Fibroblast of mammary gland (primary cell): ENCODE data around the gene UBQLN4.

Source experiments
- DNase-seq: peaks from one replicate; pipeline ENCODE4 v3.0.0-alpha.2; 2010; ENCODE audit warnings: low read depth
- H3K4me3 ChIP-seq: 2 replicates; pipeline ENCODE4 v1.5.1; 2011; ENCODE audit warnings: low read depth, mild to moderate bottlenecking, low read length, moderate library complexity; ENCODE audit not compliant: control insufficient read depth
- TF ChIP-seq, protein P1 (sequence below): conservative IDR thresholded peaks from 2 replicates; pipeline ENCODE4 v1.5.1; 2011; ENCODE audit warnings: low read depth, low read length, inconsistent platforms; ENCODE audit not compliant: control insufficient read depth, insufficient read depth

UBQLN4 gene

DNA sequence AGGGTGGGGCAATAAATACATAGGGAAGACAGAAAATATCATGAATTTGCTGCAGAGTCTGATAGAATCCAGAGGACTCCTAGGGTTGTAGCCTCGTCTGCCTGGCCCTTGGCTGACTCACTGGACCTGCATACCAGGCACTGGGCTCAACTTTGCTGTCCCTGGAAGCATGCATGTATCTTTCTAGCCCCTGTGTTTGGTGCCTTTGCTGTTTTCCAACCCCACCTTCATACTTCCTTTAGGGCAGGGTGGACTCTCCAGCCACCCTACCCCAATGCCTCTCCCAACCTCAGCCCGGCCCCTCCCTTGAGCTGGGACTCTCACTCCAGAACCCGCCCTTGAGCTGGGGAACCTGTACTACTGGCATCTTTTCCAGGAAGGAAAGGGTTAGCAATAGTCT is 8.6 kb upstream of the UBQLN4 start:
- TF ChIP-seq, protein P1, sequence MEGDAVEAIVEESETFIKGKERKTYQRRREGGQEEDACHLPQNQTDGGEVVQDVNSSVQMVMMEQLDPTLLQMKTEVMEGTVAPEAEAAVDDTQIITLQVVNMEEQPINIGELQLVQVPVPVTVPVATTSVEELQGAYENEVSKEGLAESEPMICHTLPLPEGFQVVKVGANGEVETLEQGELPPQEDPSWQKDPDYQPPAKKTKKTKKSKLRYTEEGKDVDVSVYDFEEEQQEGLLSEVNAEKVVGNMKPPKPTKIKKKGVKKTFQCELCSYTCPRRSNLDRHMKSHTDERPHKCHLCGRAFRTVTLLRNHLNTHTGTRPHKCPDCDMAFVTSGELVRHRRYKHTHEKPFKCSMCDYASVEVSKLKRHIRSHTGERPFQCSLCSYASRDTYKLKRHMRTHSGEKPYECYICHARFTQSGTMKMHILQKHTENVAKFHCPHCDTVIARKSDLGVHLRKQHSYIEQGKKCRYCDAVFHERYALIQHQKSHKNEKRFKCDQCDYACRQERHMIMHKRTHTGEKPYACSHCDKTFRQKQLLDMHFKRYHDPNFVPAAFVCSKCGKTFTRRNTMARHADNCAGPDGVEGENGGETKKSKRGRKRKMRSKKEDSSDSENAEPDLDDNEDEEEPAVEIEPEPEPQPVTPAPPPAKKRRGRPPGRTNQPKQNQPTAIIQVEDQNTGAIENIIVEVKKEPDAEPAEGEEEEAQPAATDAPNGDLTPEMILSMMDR = no peak

DNA sequence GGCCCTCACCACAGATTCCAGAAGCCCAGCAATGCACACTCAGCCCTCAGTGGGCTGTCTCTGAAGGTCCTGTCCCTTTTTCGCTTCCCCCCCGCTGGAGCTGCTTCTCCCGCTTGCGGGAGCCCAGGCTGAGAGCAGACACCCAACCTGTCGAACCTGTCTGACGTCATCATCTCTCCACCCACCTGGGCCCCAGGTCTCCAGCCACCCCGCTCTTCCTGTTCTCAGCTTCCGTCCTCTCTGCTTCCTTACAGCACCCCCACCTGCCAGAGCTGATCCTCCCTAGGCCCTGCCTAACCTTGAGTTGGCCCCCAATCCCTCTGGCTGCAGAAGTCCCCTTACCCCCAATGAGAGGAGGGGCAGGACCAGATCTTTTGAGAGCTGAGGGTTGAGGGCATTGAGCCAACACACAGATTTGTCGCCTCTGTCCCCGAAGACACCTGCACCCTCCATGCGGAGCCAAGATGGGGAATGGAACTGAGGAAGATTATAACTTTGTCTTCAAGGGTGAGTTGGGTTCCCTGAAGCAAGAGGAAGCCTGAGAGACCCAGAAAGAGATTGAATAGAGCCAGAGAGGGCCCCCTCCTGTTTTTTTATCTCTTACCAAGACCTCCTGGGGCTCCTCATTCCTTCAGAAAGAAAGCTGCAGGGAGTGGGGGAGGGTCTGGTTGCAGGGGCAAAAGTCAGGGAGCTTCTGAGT is 7.5 kb upstream of the UBQLN4 start, which contains the start of gene RAB25:
Gene RAB25 (plus strand): TSS at position 224 of the 700 bp plus-strand sequence. CDS start 241 bp downstream, at position 465.
- no peak for DNase-seq
- TF ChIP-seq, protein P1 = no peak
- H3K4me3 ChIP-seq = no peak within 1 kb of the TSS

More for the DNA sequence above, 8.6 kb upstream of the UBQLN4 start:
- DNase-seq = no peak
- no peak overlapping the region for H3K4me3 ChIP-seq

DNA sequence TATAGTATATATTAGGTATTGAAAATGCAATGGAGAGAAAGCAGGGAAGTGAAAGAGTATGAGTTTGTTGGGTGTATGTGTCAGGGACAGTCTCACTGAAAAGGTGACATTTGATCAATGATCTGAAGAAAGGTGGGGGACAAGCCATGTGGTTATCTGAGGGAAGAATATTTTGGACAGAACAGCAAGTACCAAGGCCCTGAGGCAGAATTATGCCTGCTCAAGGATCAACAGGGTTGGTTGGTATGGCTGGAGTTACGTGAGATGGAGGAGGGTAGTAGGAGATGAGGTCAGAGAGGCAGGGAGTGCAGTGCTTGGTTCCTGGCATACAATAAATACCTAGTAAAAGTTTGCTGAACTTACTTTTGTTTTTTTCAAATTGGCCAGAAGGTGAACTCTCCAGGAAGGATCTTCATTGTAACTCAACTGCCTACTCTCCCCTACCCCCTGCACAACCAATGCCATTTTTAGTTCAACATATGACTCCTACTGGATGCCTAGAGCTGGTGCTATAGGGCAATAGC is 2.8 kb upstream of the UBQLN4 start:
- no peak for DNase-seq
- TF ChIP-seq, protein P1 = no peak
- H3K4me3 ChIP-seq = no peak overlapping the region

DNA sequence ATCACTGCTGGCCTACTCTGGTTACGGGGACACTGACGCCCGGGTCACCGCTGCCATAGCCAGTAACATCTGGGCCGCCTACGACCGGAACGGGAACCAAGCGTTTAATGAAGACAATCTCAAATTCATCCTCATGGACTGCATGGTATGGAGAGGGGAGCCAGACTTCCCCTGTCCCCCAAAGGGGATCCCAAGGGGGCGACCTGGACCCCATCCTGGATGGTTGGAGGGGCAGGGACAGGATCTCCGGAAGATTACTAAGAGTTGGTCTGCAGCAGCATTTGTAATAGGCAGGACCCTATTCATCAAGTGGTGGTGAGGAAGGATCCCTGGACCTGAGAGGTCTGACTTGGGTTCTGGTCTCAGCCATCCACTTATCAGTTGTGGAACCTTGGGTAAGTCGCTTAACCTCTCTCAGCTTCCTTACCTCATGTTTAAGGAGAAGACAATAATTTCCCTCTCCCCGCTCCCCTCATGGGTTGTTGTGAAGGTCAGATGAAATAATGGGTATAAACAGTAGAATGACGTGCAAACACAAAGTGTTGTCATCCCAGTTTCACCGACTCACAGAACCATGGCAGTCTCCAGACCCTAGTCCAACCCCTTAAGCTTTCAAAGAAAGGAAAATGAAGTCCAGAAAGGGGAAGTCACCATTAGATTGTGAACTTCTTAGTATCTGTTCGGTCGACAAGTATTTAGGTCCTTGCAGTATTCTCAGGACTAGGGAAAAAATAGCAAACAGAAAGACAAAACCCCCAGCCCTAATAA is 1.9 kb upstream of the UBQLN4 start:
- peak overlapping the region; percentile 96 for H3K4me3 ChIP-seq
- TF ChIP-seq, protein P1 = no peak
- DNase-seq = no peak

DNA sequence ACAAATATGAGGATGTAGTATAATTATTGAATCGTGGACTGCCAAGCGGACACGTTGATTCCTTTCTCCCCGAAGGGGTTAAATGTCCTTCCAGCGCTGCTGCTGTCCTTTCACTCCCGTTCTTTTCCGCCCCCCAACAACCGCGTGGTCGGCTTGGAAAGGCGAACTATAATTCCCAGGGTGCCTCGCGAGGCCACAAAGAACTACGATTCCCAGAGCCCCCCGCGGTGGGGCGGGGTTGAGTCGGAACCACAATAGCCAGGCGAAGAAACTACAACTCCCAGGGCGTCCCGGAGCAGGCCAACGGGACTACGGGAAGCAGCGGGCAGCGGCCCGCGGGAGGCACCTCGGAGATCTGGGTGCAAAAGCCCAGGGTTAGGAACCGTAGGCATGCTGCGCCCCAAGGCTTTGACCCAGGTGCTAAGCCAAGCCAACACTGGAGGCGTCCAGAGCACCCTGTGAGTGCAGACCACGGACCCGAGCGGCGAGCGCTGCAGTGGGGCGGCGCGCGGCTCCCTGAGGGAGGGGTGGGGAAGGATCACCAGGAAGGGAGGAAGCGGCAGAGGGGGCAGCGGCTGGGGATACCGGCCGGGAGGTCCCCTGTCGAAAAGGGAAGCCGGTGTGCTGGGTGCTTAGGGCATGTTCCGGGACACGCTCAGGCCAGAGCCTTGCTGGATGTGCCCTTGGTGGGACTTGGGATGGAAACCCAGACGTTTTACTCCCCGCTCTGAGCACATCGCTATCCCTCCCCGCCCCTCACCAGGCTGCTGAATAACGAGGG is 1.1 kb upstream of the UBQLN4 start, which contains the start of gene LAMTOR2:
Gene LAMTOR2 (plus strand): TSS at position 283 of the 781 bp plus-strand sequence. CDS start 108 bp downstream, at position 391.
- DNase-seq = peak; percentile 94
- TF ChIP-seq, protein P1 = no peak
- peak within 1 kb of the TSS; percentile 96 for H3K4me3 ChIP-seq

DNA sequence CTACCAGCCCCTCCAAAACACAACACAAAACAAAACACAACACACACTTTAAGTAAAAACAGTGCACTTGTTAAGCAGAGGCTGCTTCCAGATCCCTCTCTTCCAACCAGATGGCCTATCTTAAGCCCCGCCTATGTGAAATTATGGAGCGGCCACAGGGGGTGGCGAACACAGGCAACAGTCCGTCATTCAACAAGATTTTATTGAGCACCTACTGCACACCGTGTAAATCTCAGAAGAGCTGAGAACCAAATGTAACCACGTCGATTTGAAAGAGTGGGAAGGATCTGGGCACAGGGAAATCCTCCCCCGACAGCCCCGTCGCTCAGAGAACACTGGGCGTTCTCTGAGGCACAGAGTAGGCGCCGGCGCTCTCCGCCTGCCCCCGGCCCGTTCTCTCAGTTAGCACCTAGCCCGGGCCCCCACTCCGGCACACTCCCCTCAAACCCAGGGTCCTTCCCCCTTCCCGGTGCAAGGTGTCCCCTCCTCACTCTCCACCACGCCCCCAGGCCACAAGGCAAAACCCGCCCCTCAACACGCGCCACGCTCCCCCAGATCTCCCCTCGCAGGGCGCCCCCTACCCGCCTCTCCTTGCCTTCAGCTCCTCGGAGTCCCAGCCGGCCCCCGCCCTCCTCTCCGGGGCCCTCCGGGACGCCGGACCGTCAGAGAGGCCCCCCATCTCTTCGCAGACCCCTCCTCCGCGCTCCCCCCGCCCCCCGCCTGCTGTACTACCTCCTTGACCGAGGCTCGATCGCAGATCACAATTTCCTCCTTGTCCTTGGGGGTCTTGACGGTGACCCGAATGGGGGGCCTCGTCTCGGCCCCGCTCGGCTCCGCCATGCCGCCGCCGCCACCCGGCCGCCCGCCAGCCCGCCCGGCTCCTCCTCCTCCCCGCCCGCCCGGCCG is 483 bp downstream of the UBQLN4 start:
- peak; percentile 64 for DNase-seq
- TF ChIP-seq, protein P1 = peak; percentile 1
- peak overlapping the region; percentile 80 for H3K4me3 ChIP-seq
